WTC11 (cell line): Measurements from ENCODE around the gene CNR2. TPM values are rescaled to one million over a fixed set of nuclear protein-coding genes. Genes with fewer than 3 reads are reported as not detected.

Experiments
- ATAC-seq: fragments of 200-7000 bp; cut with Tn5 transposase; 2 replicates; pipeline ENCODE4 v1.10.0; 2021; ENCODE audit warnings: mild to moderate bottlenecking, moderate library complexity
- CTCF ChIA-PET: fragments of 300-600 bp; sonication (Branson Sonifier 250); formaldehyde crosslinking; loops from one replicate; lab custom pipeline; 2021; ENCODE audit warnings: antibody characterized with exemption; lab: Charles Lee
- POLR2A ChIA-PET: fragments of 350-600 bp; sonication (Branson Sonifier 250); formaldehyde crosslinking; loops from one replicate; lab custom pipeline; 2021; ENCODE audit warnings: antibody characterized with exemption; lab: Charles Lee
- DNase-seq: peaks from one replicate; pipeline ENCODE4 v3.0.0; 2021; ENCODE audit warnings: low spot score
- H3K27ac Mint-ChIP-seq: 2 replicates; pipeline ENCODE4 v1.8.0; 2021; ENCODE audit warnings: mixed read lengths
- H3K27me3 Mint-ChIP-seq: 2 replicates; pipeline ENCODE4 v1.8.0; 2021; ENCODE audit warnings: low read depth, mild to moderate bottlenecking, moderate library complexity, mixed read lengths
- H3K36me3 Mint-ChIP-seq: 2 replicates; pipeline ENCODE4 v1.8.0; 2021; ENCODE audit warnings: mixed read lengths
- H3K4me1 Mint-ChIP-seq: 2 replicates; pipeline ENCODE4 v1.8.0; 2022; ENCODE audit warnings: mixed read lengths
- H3K4me3 Mint-ChIP-seq: 2 replicates; pipeline ENCODE4 v1.8.0; 2021; ENCODE audit warnings: mild to moderate bottlenecking, moderate library complexity, mixed read lengths
- H3K9me3 Mint-ChIP-seq: 2 replicates; pipeline ENCODE4 v1.8.0; 2021; ENCODE audit warnings: mixed read lengths
- AFF4 ChIP-seq: sonication (generic); formaldehyde crosslinking; IDR thresholded peaks from 2 replicates; pipeline ENCODE4 v1.8.1; 2023; ENCODE audit warnings: mild to moderate bottlenecking, missing genetic modification reagents, borderline replicate concordance
- ATF6 ChIP-seq: sonication (generic); formaldehyde crosslinking; IDR thresholded peaks from 2 replicates; pipeline ENCODE4 v1.8.1; 2023; ENCODE audit warnings: mild to moderate bottlenecking, missing genetic modification reagents
- CREM ChIP-seq: sonication (generic); formaldehyde crosslinking; IDR thresholded peaks from 2 replicates; pipeline ENCODE4 v1.8.1; 2022; ENCODE audit warnings: mild to moderate bottlenecking, missing genetic modification reagents, moderate library complexity
- E2F1 ChIP-seq: sonication (generic); formaldehyde crosslinking; IDR thresholded peaks from 2 replicates; pipeline ENCODE4 v1.8.0; 2022; ENCODE audit warnings: mild to moderate bottlenecking, missing genetic modification reagents
- E2F5 ChIP-seq: sonication (generic); formaldehyde crosslinking; IDR thresholded peaks from 2 replicates; pipeline ENCODE4 v1.8.1; 2022; ENCODE audit warnings: mild to moderate bottlenecking, moderate library complexity, missing genetic modification reagents
- ESRRA ChIP-seq: sonication (generic); formaldehyde crosslinking; IDR thresholded peaks from 2 replicates; pipeline ENCODE4 v1.8.1; 2022; ENCODE audit warnings: mild to moderate bottlenecking, missing genetic modification reagents, borderline replicate concordance
- GABPB1 ChIP-seq: sonication (generic); formaldehyde crosslinking; IDR thresholded peaks from 2 replicates; pipeline ENCODE4 v1.8.1; 2023; ENCODE audit warnings: mild to moderate bottlenecking, missing genetic modification reagents
- HMGA2 ChIP-seq: fragments of 250-450 bp; sonication (Bioruptor Pico); IDR thresholded peaks from 2 replicates; pipeline ENCODE4 v1.4.0; 2021; ENCODE audit warnings: mild to moderate bottlenecking, moderate library complexity
- NFATC4 ChIP-seq: fragments of 250-450 bp; sonication (Bioruptor Pico); IDR thresholded peaks from 2 replicates; pipeline ENCODE4 v1.9.0; 2021; ENCODE audit warnings: mild to moderate bottlenecking
- NFE2L1 ChIP-seq: sonication (generic); formaldehyde crosslinking; IDR thresholded peaks from 2 replicates; pipeline ENCODE4 v1.8.1; 2023; ENCODE audit warnings: missing genetic modification reagents
- OVOL2 ChIP-seq: fragments of 250-450 bp; sonication (Bioruptor Pico); IDR thresholded peaks from 2 replicates; pipeline ENCODE4 v1.9.0; 2021; ENCODE audit warnings: mild to moderate bottlenecking, borderline replicate concordance
- USF1 ChIP-seq: sonication (generic); formaldehyde crosslinking; IDR thresholded peaks from 2 replicates; pipeline ENCODE4 v1.8.0; 2022; ENCODE audit warnings: mild to moderate bottlenecking, missing genetic modification reagents
- ZBTB21 ChIP-seq: sonication (generic); formaldehyde crosslinking; IDR thresholded peaks from 2 replicates; pipeline ENCODE4 v1.8.1; 2023; ENCODE audit warnings: mild to moderate bottlenecking, missing genetic modification reagents, borderline replicate concordance
- ZMAT4 ChIP-seq: fragments of 250-450 bp; sonication (Bioruptor Pico); IDR thresholded peaks from 2 replicates; pipeline ENCODE4 v1.9.0; 2021; ENCODE audit warnings: mild to moderate bottlenecking
- ZNF263 ChIP-seq: sonication (generic); formaldehyde crosslinking; IDR thresholded peaks from 2 replicates; pipeline ENCODE4 v1.8.1; 2022; ENCODE audit warnings: low read depth, mild to moderate bottlenecking, moderate library complexity, missing genetic modification reagents
- ZNF281 ChIP-seq: sonication (generic); formaldehyde crosslinking; IDR thresholded peaks from 2 replicates; pipeline ENCODE4 v1.8.0; 2023; ENCODE audit warnings: mild to moderate bottlenecking, missing genetic modification reagents
- ZNF423 ChIP-seq: fragments of 250-450 bp; sonication (Bioruptor Pico); IDR thresholded peaks from 2 replicates; pipeline ENCODE4 v2.1.2; 2022; ENCODE audit warnings: mild to moderate bottlenecking, moderate library complexity
- ZNF532 ChIP-seq: fragments of 250-450 bp; sonication (Bioruptor Pico); IDR thresholded peaks from 2 replicates; pipeline ENCODE4 v1.9.0; 2021; ENCODE audit warnings: mild to moderate bottlenecking, borderline replicate concordance
- total RNA-seq: library from RNA; stranded (reverse); gene quantifications from 3 replicates; pipeline ENCODE4 v1.2.3, GENCODE V29; 2021

Gene CNR2
- total RNA-seq, 1 experiment from 2014 or later: not detected

- ATAC-seq (no peak), DNase-seq (no peak)
- Mint-ChIP-seq H3K4me1 (peaks cover 20% of the 10 kb centered on the region), H3K9me3 (no peaks in the 10 kb centered on the region), H3K36me3 (no peaks in the 10 kb centered on the region), H3K27ac (no peak overlapping the region), H3K4me3 (no peak overlapping the region)
- POLR2A ChIA-PET: no interaction called here
- no peak for TF ChIP-seq ZNF263 (CRISPR knock-in tag)
- no peak for TF ChIP-seq OVOL2
- no peak for TF ChIP-seq E2F5
- TF ChIP-seq ZMAT4 (CRISPR knock-in tag): no peak
- no peak for TF ChIP-seq HMGA2 (CRISPR knock-in tag)
- no peak for TF ChIP-seq NFE2L1 (CRISPR knock-in tag)
- no peak for TF ChIP-seq ZNF532
- no peak for TF ChIP-seq AFF4 (CRISPR knock-in tag)
- TF ChIP-seq GABPB1 (CRISPR knock-in tag): no peak
- no peak for TF ChIP-seq ZNF423
- TF ChIP-seq NFATC4 (CRISPR knock-in tag): no peak
- TF ChIP-seq ZBTB21 (CRISPR knock-in tag): no peak
- no peak for TF ChIP-seq E2F1
- no peak for TF ChIP-seq ESRRA
- TF ChIP-seq, all 79 proteins: peak for 0
- H3K27me3 Mint-ChIP-seq: peaks cover 25% of the 10 kb centered on the region
- CTCF ChIA-PET: interaction anchor here (5.3 kb wide), 1 partner anchor 98 kb away, joined by 44 read pairs; no protein-coding TSS in a partner anchor
Observed at GRCh38 chr1:23908453-23909341, 4.5 kb downstream of the CNR2 start.

- ChIA-PET CTCF (interaction anchor here (0.6 to 1.6 kb wide), 3 partner anchors 10 to 924 kb away, joined by 3 to 9 read pairs (median 4); no protein-coding TSS in a partner anchor), POLR2A (no interaction called here)
- Mint-ChIP-seq H3K4me3 (no peak overlapping the region), H3K4me1 (peaks cover 21% of the 10 kb centered on the region), H3K9me3 (no peaks in the 10 kb centered on the region), H3K27ac (no peak overlapping the region), H3K27me3 (peaks cover 38% of the 10 kb centered on the region), H3K36me3 (no peaks in the 10 kb centered on the region)
- ATAC-seq (no peak), DNase-seq (no peak)
- TF ChIP-seq CREM (CRISPR knock-in tag) (no peak), ATF6 (CRISPR knock-in tag) (no peak), USF1 (CRISPR knock-in tag) (no peak), ZNF281 (CRISPR knock-in tag) (no peak)
Observed at GRCh38 chr1:23906731-23907130, 6.4 kb downstream of the CNR2 start.
